Astrocyte (in vitro differentiated cells and primary cell): ENCODE results near the gene PCBP3. TPM values are rescaled to one million over a fixed set of nuclear protein-coding genes. Genes with fewer than 3 reads are reported as not detected.

ENCODE experiments used
- DNase-seq: peaks from one replicate; pipeline ENCODE4 v3.0.0-alpha.2; 2010; ENCODE audit warnings: low read depth
- FAIRE-seq: peaks from 2 replicates; lab custom pipeline; 2011; peaks lifted over from hg19 to GRCh38; lab: Jason Lieb, UNC
- H2AFZ ChIP-seq: 2 replicates; pipeline ENCODE4 v1.6.0; 2012; ENCODE audit warnings: low read depth, low read length, inconsistent platforms
- H3K27ac ChIP-seq: 2 replicates; pipeline ENCODE4 v1.5.1; 2011; ENCODE audit warnings: low read depth, low read length, inconsistent platforms
- H3K27me3 ChIP-seq: 2 replicates; pipeline ENCODE4 v1.6.0; 2011; ENCODE audit warnings: low read length, inconsistent platforms; ENCODE audit not compliant: insufficient read depth
- H3K36me3 ChIP-seq: 2 replicates; pipeline ENCODE4 v1.5.1; 2011; ENCODE audit warnings: low read length, inconsistent platforms; ENCODE audit not compliant: insufficient read depth
- H3K4me1 ChIP-seq: 2 replicates; pipeline ENCODE4 v1.5.1; 2011; ENCODE audit warnings: low read length, inconsistent platforms; ENCODE audit not compliant: insufficient read depth
- H3K4me2 ChIP-seq: 2 replicates; pipeline ENCODE4 v1.6.0; 2012; ENCODE audit warnings: low read length, inconsistent platforms
- H3K4me3 ChIP-seq: 2 replicates; pipeline ENCODE4 v1.5.1; 2011; ENCODE audit warnings: low read depth, mild to moderate bottlenecking, low read length, inconsistent platforms; ENCODE audit not compliant: insufficient read depth
- H3K79me2 ChIP-seq: 2 replicates; pipeline ENCODE4 v1.6.0; 2012; ENCODE audit warnings: mild to moderate bottlenecking, low read length, inconsistent platforms; ENCODE audit not compliant: insufficient read depth
- H3K9ac ChIP-seq: 2 replicates; pipeline ENCODE4 v1.6.0; 2012; ENCODE audit warnings: mild to moderate bottlenecking, low read length, inconsistent platforms
- H3K9me3 ChIP-seq: 2 replicates; pipeline ENCODE4 v1.5.1; 2012; ENCODE audit warnings: low read depth, mild to moderate bottlenecking, low read length, inconsistent platforms; ENCODE audit not compliant: insufficient read depth
- H4K20me1 ChIP-seq: 2 replicates; pipeline ENCODE4 v1.6.0; 2012; ENCODE audit warnings: low read length, inconsistent platforms; ENCODE audit not compliant: insufficient read depth
- H3K27ac Mint-ChIP-seq: one replicate; pipeline ENCODE4 v1.8.0; 2021; ENCODE audit warnings: mild to moderate bottlenecking, mixed read lengths; ENCODE audit not compliant: unreplicated experiment
- H3K27me3 Mint-ChIP-seq: one replicate; pipeline ENCODE4 v1.8.0; 2021; ENCODE audit warnings: low read depth, mixed read lengths; ENCODE audit not compliant: unreplicated experiment
- H3K36me3 Mint-ChIP-seq: one replicate; pipeline ENCODE4 v1.8.0; 2021; ENCODE audit warnings: low read depth, mixed read lengths; ENCODE audit not compliant: unreplicated experiment
- H3K4me1 Mint-ChIP-seq: one replicate; pipeline ENCODE4 v1.8.0; 2021; ENCODE audit warnings: low read depth, mixed read lengths; ENCODE audit not compliant: unreplicated experiment
- H3K4me3 Mint-ChIP-seq: one replicate; pipeline ENCODE4 v1.8.0; 2021; ENCODE audit warnings: mild to moderate bottlenecking, moderate library complexity, mixed read lengths; ENCODE audit not compliant: unreplicated experiment
- H3K9me3 Mint-ChIP-seq: one replicate; pipeline ENCODE4 v1.8.0; 2021; ENCODE audit warnings: mild to moderate bottlenecking, mixed read lengths; ENCODE audit not compliant: unreplicated experiment
- CTCF ChIP-seq: IDR thresholded peaks from 2 replicates; pipeline ENCODE4 v1.5.1; 2011; ENCODE audit warnings: low read depth, mild to moderate bottlenecking, inconsistent platforms, low read length, moderate library complexity; ENCODE audit not compliant: insufficient read depth
- EZH2 ChIP-seq: IDR thresholded peaks from 2 replicates; pipeline ENCODE4 v1.6.1; 2012; ENCODE audit warnings: mild to moderate bottlenecking, low read length, inconsistent platforms; ENCODE audit not compliant: insufficient read depth
- total RNA-seq: library from RNA; stranded (reverse); gene quantifications from 2 replicates; pipeline ENCODE4 v1.2.1, GENCODE V29; 2021

The PCBP3 gene
- total RNA-seq, 1 donor from 2014 or later, result 1.8 TPM

GRCh38 chr21:45595574-45596295, 47.8 kb upstream of the PCBP3 start:
- Histone ChIP-seq H3K79me2 (no peaks in the 10 kb centered on the region), H3K36me3 (no peaks in the 10 kb centered on the region), H3K27ac (no peak overlapping the region), H3K27me3 (peaks cover 14% of the 10 kb centered on the region), H3K9me3 (peaks cover 8% of the 10 kb centered on the region), H2AFZ (no peak overlapping the region), H4K20me1 (no peaks in the 10 kb centered on the region), H3K4me3 (no peak overlapping the region), H3K9ac (no peak overlapping the region), H3K4me2 (no peak overlapping the region), H3K4me1 (no peaks in the 10 kb centered on the region)
- H3K4me1 Mint-ChIP-seq, result no peaks in the 10 kb centered on the region
- FAIRE-seq (no peak), DNase-seq (no peak)
- no peak overlapping the region for H3K27ac Mint-ChIP-seq
- no peak overlapping the region for H3K4me3 Mint-ChIP-seq
- TF ChIP-seq CTCF (no peak), EZH2 (no peak)
- H3K27me3 Mint-ChIP-seq, result peaks cover 50% of the 10 kb centered on the region
- H3K9me3 Mint-ChIP-seq, result peaks cover 15% of the 10 kb centered on the region
- no peaks in the 10 kb centered on the region for H3K36me3 Mint-ChIP-seq

DNA sequence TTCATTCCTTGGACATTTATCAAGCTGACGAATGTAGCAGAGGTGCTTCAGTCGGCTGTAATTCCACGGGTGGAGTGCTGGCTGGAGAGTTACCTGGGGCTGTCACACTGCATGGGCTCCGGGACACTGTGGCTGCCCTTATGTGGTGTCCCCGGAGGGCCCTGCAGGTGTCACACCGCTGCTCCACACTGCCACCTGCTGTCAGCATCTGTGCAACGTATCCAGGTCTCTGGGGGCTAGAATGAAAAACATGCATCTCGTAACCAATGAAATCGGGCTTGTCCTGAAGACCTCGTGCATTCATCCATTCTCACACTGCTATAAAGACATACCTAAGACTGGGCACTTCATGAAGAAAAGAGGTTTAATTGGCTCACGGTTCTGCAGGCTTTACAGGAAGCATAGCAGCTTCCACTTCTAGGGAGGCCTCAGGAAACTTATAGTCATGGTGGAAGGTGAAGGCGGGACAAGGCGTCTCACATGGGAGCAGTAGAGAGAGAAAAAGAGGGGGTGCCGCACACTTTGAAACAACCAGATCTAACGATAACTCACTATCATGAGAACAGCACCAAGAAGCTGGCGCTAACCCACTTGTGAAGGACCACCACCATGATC, 46.7 kb upstream of the PCBP3 start:
- no peak overlapping the region for H3K4me3 Mint-ChIP-seq
- FAIRE-seq, result no peak
- Histone ChIP-seq H3K4me2 (no peak overlapping the region), H3K79me2 (no peaks in the 10 kb centered on the region), H3K4me1 (no peaks in the 10 kb centered on the region), H3K9me3 (peaks cover 9% of the 10 kb centered on the region), H3K27ac (no peak overlapping the region), H3K4me3 (no peak overlapping the region), H2AFZ (peak overlapping the region; percentile 16), H3K36me3 (no peaks in the 10 kb centered on the region), H3K9ac (no peak overlapping the region), H3K27me3 (peaks cover 8% of the 10 kb centered on the region), H4K20me1 (no peaks in the 10 kb centered on the region)
- H3K36me3 Mint-ChIP-seq, result no peaks in the 10 kb centered on the region
- peaks cover 51% of the 10 kb centered on the region for H3K27me3 Mint-ChIP-seq
- TF ChIP-seq CTCF (peak; percentile 79), EZH2 (no peak)
- no peak overlapping the region for H3K27ac Mint-ChIP-seq
- H3K9me3 Mint-ChIP-seq, result peaks cover 15% of the 10 kb centered on the region
- no peaks in the 10 kb centered on the region for H3K4me1 Mint-ChIP-seq
- no peak for DNase-seq

GRCh38 chr21:45598109-45598508, 45.4 kb upstream of the PCBP3 start:
- H3K79me2 ChIP-seq, result no peaks in the 10 kb centered on the region
- H3K36me3 ChIP-seq, result no peaks in the 10 kb centered on the region
- H3K4me3 ChIP-seq, result no peak overlapping the region
- no peak overlapping the region for H3K4me2 ChIP-seq
- no peak for FAIRE-seq
- no peak overlapping the region for H2AFZ ChIP-seq
- peaks cover 15% of the 10 kb centered on the region for H3K9me3 ChIP-seq
- H3K27me3 ChIP-seq, result peaks cover 4% of the 10 kb centered on the region
- Mint-ChIP-seq H3K4me1 (no peaks in the 10 kb centered on the region), H3K36me3 (no peaks in the 10 kb centered on the region), H3K27ac (no peak overlapping the region), H3K9me3 (peaks cover 20% of the 10 kb centered on the region), H3K27me3 (peaks cover 52% of the 10 kb centered on the region), H3K4me3 (no peak overlapping the region)
- DNase-seq, result no peak
- TF ChIP-seq CTCF, result no peak
- H4K20me1 ChIP-seq, result no peaks in the 10 kb centered on the region
- H3K4me1 ChIP-seq, result no peaks in the 10 kb centered on the region
- H3K27ac ChIP-seq, result no peak overlapping the region
- H3K9ac ChIP-seq, result no peak overlapping the region
